NCI-H526 treated with DMSO at 0.1 percent for 48 hours (cell line): ENCODE measurements around the gene C10orf105.

Experiments used
- DNase-seq: peaks from one replicate; lab custom pipeline; 2025; lab: John Stamatoyannopoulos, UW

The C10orf105 gene

GRCh38 chr10:71675295-71675970, 44.1 kb downstream of the C10orf105 start:
- DNase-seq, result no peak

- no peak for DNase-seq
Measured at GRCh38 chr10:71671994-71672946, 47.3 kb downstream of the C10orf105 start.

- no peak for DNase-seq
Measured at GRCh38 chr10:71667387-71667752, 52.2 kb downstream of the C10orf105 start.

- peak; percentile 42 for DNase-seq
Measured at GRCh38 chr10:71666639-71667386, 52.8 kb downstream of the C10orf105 start.

DNA sequence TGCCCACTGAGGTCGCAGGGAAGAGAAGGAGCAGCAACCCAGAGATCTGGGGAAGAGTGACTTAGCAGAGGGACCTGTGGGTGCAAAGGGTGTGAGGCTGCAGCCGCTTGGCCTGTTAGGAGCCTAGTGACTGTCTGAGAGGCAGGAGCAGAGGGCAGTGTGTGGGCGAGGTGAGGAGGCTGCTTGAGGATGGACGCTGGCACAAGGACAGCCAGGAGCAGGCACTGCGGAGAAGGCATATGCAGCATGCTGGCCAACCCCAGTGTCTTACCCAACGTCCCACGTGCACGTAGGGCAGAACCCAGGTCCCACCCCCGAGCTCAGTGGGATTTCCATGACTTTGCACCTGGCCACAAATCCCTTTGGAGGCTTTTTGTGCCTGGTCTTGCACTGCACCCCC, 54.1 kb downstream of the C10orf105 start:
- DNase-seq, result no peak

- DNase-seq, result no peak
Measured at GRCh38 chr10:71664585-71664984, 55.0 kb downstream of the C10orf105 start.

DNA sequence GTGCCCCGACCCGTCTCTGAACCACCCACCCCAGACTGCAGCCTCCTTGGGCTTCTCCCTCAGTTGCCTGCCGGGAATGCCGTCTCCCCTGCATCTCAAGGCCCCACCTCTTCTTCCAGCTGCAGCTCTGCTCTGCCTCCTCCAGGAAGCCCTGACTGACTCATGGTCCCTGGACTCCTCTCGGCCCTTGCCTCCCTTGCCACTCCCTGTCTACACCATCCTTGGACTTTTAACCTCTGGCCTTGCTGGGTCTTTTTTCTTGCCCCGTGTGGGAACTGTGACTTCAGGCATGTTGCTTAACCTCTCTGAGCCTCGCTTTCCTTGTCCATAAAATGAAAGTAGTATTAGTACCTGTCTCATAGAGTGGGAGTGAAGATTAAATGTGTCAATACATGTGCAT, 56.3 kb downstream of the C10orf105 start:
- no peak for DNase-seq

- DNase-seq, result no peak
Measured at GRCh38 chr10:71661779-71662336, 57.7 kb downstream of the C10orf105 start.
